Measurements from ENCODE around the gene ZNF366.

DNA sequence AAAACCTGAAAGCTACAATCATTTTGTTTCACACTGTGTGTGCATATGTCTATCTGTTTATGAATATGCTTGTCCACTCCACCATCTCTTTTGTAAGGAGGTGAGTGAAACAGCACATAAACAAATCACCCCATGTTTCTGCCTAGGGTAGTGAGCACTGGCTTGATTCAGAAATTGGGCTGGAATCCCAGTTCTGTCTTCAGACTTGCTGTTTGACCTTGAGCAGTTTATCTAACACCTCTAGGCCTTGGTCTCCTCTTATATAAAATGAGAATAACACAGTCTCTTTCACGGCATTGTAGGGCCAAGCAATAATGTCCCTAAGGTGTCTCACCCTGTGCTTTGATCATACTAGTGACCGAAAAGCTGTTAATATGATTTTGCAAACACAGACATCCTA, 61.2 kb downstream of the ZNF366 start:
- TF ChIP-seq, protein P1, sequence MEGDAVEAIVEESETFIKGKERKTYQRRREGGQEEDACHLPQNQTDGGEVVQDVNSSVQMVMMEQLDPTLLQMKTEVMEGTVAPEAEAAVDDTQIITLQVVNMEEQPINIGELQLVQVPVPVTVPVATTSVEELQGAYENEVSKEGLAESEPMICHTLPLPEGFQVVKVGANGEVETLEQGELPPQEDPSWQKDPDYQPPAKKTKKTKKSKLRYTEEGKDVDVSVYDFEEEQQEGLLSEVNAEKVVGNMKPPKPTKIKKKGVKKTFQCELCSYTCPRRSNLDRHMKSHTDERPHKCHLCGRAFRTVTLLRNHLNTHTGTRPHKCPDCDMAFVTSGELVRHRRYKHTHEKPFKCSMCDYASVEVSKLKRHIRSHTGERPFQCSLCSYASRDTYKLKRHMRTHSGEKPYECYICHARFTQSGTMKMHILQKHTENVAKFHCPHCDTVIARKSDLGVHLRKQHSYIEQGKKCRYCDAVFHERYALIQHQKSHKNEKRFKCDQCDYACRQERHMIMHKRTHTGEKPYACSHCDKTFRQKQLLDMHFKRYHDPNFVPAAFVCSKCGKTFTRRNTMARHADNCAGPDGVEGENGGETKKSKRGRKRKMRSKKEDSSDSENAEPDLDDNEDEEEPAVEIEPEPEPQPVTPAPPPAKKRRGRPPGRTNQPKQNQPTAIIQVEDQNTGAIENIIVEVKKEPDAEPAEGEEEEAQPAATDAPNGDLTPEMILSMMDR (IDR thresholded peaks at IDR 0.05), result no peak
- no peak for TF ChIP-seq POLR2A (IDR thresholded peaks at IDR 0.05)

Measured in uterus (tissue), 2 donors.